VCaP (cell line): ENCODE results near the gene CRYBG1.

ENCODE experiments used
- H3K27ac ChIP-seq: fragments of 450-650 bp; 2 replicates; pipeline ENCODE4 v1.5.1; 2017
- CTCF ChIP-seq: fragments of 450-650 bp; conservative IDR thresholded peaks from 2 replicates; pipeline ENCODE4 v1.5.1; 2017; ENCODE audit warnings: mild to moderate bottlenecking, moderate library complexity

CRYBG1 gene

DNA sequence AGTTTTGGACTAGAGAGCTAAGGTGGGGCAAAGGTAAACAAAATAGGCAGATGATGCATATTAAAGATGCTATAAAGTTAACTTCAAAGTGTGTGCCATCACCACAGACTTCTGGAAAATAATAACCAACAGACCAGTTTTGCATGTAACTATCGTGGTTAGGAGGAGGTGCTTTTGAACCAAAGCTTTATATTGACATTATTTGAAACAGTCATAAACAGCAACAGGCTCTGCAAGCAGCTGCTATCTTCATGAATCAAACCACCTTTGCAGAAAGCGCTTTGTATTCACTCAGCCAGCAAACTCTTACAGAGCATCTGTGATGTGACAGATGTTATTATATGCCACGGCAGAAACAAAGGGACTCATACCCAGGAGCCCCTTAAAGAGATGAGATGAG lies 81.9 kb downstream of the CRYBG1 start:
- TF ChIP-seq CTCF: no peak
- H3K27ac ChIP-seq: peak overlapping the region; percentile 93

- TF ChIP-seq CTCF: peak; percentile 79
- peak overlapping the region; percentile 93 for H3K27ac ChIP-seq
These were observed 84.4 kb downstream of the CRYBG1 start for GRCh38 chr6:106444777-106445507.

- H3K27ac ChIP-seq: peak overlapping the region; percentile 93
These were observed 85.0 kb downstream of the CRYBG1 start for GRCh38 chr6:106445508-106445878.

DNA sequence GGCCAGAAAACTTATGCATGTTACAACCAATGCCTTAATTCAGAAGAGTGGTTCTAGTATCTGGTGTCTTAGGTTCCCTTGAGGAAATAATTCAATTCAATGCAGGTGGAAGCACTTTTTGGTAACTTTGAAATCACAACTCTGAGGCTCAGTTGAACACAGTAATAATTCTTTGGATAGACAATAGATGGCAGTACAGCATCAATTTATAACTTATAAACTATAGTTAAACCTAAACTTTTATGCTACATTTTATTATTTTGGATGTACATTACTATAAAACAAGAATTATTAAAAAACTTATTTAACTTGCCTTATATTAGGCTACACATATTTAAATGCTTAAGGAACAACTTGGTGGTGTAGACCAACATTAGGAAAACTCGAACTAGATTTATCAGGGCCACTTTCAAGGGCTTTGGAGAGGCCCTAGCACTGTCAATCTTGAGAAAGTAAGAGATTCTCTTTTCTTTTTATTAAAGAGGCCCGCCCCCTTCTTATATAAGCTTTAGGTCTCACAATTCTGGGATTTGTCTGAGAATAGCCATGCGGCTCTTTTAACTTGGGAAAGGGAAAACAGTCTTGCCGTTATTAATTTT lies 85.9 kb downstream of the CRYBG1 start:
- peak; percentile 69 for TF ChIP-seq CTCF
- H3K27ac ChIP-seq: peak overlapping the region; percentile 93

More at GRCh38 chr6:106445508-106445878, 85.0 kb downstream of the CRYBG1 start:
- no peak for TF ChIP-seq CTCF

GRCh38 chr6:106446983-106447382 lies 86.5 kb downstream of the CRYBG1 start:
- no peak for TF ChIP-seq CTCF
- peak overlapping the region; percentile 93 for H3K27ac ChIP-seq

- H3K27ac ChIP-seq: peak overlapping the region; percentile 93
- TF ChIP-seq CTCF: no peak
These were observed 87.5 kb downstream of the CRYBG1 start for GRCh38 chr6:106448000-106448426.

GRCh38 chr6:106450653-106451052 lies 90.1 kb downstream of the CRYBG1 start:
- TF ChIP-seq CTCF: no peak
- peak overlapping the region; percentile 21; the same call in 1 of the 2 replicates for H3K27ac ChIP-seq
